22Rv1 (cell line): Measurements from ENCODE around the gene SYT8.

Experiments
- ZFX ChIP-seq: fragments of 450-650 bp; IDR thresholded peaks from 2 replicates; pipeline ENCODE4 v1.6.1; 2017; ENCODE audit warnings: antibody characterized with exemption, borderline replicate concordance
- TF ChIP-seq, protein P1 (sequence below): fragments of 450-650 bp; IDR thresholded peaks from 2 replicates; pipeline ENCODE4 v1.5.1; 2017; ENCODE audit warnings: mild to moderate bottlenecking

DNA sequence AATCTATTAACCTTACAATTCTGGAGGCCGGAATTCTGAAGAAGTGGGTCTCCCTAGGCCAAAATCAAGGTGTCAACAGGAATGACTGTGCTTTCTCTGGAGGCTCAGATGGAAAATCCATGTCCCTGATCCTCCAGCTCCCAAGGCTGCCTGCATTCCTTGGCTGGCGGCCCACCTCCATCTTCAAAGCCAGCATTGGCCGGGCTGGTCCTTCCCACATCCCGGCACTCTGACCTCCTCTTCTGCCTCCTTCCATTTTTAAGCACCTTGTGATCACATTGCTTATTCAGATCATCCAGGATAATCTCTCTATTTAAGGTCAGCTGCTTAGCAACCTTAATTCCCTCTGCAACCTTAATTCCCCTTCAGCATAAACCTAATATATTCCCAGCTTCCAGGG is 48.3 kb upstream of the SYT8 start:
- TF ChIP-seq, protein P1, sequence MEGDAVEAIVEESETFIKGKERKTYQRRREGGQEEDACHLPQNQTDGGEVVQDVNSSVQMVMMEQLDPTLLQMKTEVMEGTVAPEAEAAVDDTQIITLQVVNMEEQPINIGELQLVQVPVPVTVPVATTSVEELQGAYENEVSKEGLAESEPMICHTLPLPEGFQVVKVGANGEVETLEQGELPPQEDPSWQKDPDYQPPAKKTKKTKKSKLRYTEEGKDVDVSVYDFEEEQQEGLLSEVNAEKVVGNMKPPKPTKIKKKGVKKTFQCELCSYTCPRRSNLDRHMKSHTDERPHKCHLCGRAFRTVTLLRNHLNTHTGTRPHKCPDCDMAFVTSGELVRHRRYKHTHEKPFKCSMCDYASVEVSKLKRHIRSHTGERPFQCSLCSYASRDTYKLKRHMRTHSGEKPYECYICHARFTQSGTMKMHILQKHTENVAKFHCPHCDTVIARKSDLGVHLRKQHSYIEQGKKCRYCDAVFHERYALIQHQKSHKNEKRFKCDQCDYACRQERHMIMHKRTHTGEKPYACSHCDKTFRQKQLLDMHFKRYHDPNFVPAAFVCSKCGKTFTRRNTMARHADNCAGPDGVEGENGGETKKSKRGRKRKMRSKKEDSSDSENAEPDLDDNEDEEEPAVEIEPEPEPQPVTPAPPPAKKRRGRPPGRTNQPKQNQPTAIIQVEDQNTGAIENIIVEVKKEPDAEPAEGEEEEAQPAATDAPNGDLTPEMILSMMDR: no peak
- TF ChIP-seq ZFX: no peak
